UCSD-AML1 (cell line): ENCODE data around the gene MYH15.

Experiments used
- DNase-seq: peaks from one replicate; lab custom pipeline; 2025; ENCODE audit not compliant: unreplicated experiment; lab: John Stamatoyannopoulos, UW

The MYH15 gene

DNA sequence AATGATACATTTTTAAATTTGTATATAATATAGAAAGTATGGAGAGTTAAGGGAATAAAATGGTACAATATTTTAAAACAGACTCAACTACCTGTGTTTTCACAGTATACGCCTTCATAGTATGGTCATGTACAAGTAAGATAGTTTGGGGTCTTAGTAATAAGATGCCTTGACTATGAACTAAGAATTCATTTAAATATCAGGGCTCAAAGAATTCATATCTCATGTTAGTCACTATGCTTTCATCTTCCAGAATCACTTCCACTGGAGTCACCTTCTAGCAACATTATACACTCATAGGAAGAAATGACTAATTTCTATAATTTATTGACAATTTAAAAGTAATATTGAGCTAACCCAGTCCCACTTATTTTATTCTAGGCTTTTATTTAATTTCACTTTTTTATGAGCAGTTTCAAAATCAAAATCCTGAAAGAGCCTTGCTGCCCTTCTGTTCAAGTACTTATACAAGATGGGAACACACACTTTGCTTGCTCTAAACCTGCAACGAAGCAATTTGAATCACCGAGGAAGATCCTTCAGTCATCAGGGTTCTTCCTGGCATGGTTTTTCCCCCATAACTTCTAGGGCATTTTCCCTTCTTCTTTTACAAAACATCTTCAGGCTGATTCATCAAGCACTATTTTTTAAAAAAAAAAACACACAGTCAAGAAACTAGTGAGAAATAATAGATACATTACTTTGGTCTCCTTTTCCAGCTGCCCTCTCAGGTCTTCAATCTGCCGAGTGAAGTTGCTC lies 94.1 kb downstream of the MYH15 start:
- no peak for DNase-seq

DNA sequence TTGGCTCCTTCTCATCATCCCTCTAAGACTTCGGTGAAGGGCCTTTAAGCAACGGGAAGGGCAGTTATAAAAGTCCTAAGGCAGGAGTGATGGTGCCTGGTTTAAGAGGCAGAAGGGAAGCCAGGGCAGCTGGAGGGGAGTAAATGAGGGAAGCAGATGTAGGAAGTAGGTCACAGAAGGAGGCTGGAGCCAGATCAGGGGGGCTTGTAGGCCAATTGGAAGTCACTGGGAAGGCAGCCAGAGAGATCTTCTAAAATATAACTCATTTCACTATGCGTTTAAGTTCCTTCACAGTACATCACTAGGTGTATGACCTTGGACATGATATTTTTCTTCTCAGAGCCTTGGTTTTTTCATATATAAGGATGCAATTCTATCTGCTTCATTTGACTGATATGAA lies 94.7 kb downstream of the MYH15 start:
- DNase-seq = no peak

- DNase-seq = no peak
These were observed 96.4 kb downstream of the MYH15 start for GRCh38 chr3:108414007-108414406.

DNA sequence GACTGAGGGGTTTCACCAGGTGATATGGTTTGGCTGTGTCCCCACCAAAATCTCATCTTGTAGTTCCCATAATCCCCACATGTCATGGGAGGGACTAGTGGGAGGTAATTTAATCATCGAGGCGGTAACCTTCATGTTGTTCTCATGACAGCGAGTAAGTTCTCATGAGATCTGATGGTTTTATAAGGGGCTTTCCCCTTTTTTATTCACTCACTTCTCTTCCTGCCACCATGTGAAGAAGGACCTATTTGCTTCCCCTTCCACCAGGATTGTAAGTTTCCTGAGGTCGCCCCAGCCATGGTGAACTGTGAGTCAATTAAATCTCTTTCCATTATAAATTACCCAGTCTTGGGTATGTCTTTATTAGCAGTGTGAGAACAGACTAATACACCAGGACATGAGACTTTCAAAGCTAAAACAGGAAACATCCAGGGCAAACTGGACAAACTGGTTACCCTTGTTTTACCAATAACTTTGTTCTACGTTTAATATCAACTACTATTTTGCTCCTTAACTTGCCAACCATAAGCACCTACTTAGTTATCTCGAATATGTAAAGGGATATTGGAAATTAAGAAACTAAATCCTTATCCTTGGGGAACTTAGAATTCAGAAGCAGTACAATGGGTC lies 98.2 kb downstream of the MYH15 start:
- DNase-seq = no peak

DNA sequence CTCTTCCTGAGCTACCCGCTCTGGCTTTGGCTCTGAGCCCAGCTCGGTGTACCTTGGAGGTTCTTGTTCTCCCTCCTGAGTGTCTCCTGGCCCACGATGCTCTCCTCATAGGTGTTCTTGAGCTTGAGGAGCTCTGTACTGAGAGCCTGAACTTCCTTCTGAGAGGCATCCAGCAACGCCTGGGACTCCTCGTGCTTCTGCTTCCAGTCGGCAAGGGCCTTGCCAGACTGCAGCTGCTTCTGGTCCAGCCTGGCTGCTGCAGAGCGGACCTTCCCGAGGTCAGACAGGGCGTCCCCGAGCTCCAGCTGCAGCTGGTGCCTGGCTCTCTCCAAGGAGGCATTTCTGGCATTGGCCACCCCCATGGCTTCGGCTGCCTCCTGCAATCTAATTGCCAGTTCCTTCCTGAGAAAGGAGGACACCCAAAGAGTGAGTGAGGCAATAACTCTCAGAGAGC lies 99.8 kb downstream of the MYH15 start:
- no peak for DNase-seq

DNA sequence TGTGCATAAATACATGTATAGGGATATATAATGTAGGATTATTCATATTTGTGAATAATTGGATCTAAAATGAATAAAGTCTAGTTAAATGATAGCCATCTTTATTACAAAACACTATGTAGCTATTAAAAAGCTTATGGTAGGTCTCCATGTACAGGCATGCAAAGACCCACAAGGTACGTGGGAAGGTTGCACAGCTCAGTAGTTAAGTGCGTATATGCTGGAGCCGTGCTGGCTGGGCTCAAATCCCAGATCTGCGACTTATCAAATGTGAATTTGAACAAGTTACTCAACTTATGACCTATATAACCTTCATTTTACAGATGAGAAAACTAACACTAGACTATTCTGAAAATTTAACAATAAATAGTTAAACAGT lies 100.6 kb downstream of the MYH15 start:
- no peak for DNase-seq

- no peak for DNase-seq
These were observed 101.3 kb downstream of the MYH15 start for GRCh38 chr3:108408883-108409799.

- DNase-seq = no peak
These were observed 102.5 kb downstream of the MYH15 start for GRCh38 chr3:108407886-108408285.

- no peak for DNase-seq
These were observed 103.7 kb downstream of the MYH15 start for GRCh38 chr3:108406661-108407206.

DNA sequence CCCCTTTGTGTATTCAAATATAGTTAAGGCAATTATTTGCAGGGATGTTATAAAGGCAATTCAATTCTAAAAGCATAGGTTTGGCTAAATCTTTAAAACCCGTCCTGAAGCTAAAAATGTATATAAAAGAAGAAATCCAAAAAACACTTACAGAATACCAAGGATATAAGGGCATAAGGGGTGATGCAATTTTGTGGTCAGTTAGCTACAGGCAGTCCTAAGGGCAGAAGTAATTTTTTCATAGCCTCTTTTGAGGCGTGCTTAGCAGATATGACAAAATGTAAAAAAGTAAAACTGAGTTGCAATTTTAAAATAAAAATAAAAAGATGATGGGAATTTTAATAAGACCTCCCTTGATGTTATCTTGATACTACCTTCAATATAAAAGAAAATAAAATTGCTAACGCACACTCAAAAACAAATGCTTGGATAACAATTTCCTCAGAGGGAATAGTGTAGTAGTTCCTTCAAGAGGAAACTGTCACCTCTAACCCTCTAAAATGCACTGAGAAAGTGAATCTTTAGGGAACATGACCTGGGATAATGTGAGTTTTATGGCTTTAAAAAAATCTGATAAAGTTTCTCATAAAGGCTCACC lies 104.2 kb downstream of the MYH15 start:
- no peak for DNase-seq

GRCh38 chr3:108404368-108404767 lies 106.0 kb downstream of the MYH15 start:
- DNase-seq = no peak

DNA sequence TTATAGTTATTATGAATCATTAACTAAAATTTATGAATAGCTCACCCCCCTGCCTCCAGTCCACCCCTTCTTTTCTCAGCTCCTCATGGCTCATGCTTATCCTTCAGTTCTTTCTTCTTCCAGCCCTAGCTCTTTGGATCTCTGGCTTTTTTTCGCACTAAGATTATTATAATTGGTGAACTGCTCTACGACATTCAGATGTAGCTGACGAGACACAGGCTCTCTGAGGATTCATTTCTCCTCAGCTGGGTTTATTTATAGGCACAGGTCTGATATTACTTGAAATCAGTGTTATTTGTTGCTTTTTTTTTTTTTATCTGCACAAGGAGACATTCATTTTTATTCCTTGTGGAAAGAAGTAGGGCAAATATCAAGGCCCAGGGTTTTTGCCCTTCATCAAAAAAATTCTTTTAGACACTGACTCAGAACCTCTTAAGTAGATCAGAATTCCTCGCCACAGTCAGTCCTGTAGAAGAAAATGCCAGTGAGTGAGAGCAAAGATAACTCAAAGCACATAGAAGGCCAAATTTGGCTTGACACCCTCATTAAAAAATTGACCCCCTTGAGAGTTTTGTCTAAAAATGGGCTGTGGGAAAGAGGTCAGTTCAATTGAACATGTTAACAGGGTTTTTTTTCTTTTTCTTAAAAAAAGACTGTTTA lies 106.6 kb downstream of the MYH15 start:
- DNase-seq = no peak

- DNase-seq = no peak
These were observed 107.2 kb downstream of the MYH15 start for GRCh38 chr3:108403198-108403597.

- DNase-seq = no peak
These were observed 108.6 kb downstream of the MYH15 start for GRCh38 chr3:108401836-108402235.

GRCh38 chr3:108398510-108398909 lies 111.9 kb downstream of the MYH15 start:
- DNase-seq = no peak

DNA sequence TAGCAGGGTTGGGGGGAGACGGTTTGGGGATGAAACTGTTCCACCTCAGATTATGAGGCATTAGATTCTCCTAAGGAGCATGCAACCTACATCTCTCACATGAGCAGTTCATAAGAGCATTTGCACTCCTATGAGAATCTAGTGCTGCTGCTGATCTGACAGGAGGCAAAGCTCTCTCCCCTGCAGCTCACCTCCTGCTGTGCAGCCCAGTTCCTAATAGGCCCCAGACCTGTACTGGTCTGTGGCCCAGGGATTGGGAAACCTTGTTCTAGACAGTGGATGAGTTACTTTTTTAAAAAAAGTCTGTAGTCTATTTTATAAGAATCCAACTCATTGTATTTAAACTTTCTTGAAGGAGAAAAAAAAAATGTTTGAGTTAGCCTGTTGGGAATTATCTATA lies 114.1 kb downstream of the MYH15 start:
- no peak for DNase-seq

DNA sequence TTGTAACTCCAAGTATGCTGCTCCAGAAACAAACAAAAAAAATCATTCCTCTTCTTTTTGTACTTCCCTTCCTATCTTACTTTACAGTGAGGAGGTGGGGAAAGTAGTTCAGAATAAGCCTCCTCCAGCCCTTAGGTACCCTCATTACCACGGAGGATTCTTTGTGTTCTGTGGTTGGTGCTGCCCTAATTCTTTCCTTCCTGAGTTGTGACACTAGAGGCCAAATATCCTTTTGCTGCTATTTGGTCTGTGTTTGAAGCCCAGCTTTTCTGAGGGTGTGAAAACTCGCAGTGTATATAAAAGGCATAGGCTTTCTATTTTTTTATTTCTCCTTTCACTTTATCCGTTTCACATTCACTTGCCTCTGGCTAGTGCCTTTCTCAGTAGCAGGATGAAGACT lies 115.8 kb downstream of the MYH15 start:
- no peak for DNase-seq

DNA sequence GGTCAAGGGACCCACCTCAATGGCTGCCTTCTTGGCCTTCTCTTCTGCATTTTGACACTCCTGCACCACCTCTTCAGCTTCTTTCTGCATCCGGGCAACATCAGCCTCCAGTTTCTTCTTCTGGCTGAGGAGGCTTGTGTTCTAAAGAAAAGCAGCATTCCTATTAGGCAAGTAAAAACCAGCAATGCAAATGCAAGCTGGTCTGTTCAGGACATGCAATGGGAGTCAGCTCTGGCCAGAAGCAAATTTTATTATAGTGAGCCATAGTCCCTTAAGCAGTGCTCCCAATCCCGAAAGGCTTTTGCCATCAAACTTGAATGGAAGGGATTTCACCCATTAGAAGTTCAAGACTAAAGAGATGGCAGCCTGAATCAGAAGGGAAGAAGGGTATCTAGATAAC lies 116.4 kb downstream of the MYH15 start:
- no peak for DNase-seq

- no peak for DNase-seq
These were observed 117.1 kb downstream of the MYH15 start for GRCh38 chr3:108393128-108393900.
